Cortex of kidney (tissue), 1 donor: ENCODE measurements around the gene SERPINE1.
"Not testable (repeated sequence)": the region's sequence is repeated elsewhere in the genome, so short reads cannot be mapped to it uniquely, and the experiment has no call there.

Source experiments
- DNase-seq: peaks from one replicate; lab custom pipeline; 2025; lab: John Stamatoyannopoulos, UW

SERPINE1 gene

GRCh38 chr7:101102026-101102425, 24.9 kb upstream of the SERPINE1 start:
- no peak for DNase-seq

- not testable (repeated sequence) for DNase-seq
Measured at GRCh38 chr7:101103701-101104100, 23.2 kb upstream of the SERPINE1 start.

GRCh38 chr7:101104193-101104713, 22.7 kb upstream of the SERPINE1 start:
- DNase-seq, result no peak

GRCh38 chr7:101104799-101105198, 22.1 kb upstream of the SERPINE1 start:
- DNase-seq, result no peak

- DNase-seq, result not testable (repeated sequence)
Measured at GRCh38 chr7:101105248-101105647, 21.7 kb upstream of the SERPINE1 start.

- DNase-seq, result no peak
Measured at GRCh38 chr7:101106386-101106785, 20.5 kb upstream of the SERPINE1 start.

- no peak for DNase-seq
Measured at GRCh38 chr7:101108330-101108857, 18.5 kb upstream of the SERPINE1 start.

- no peak for DNase-seq
Measured at GRCh38 chr7:101108961-101109360, 17.9 kb upstream of the SERPINE1 start.

GRCh38 chr7:101109368-101109767, 17.5 kb upstream of the SERPINE1 start:
- no peak for DNase-seq

- DNase-seq, result no peak
Measured at GRCh38 chr7:101111261-101111660, 15.6 kb upstream of the SERPINE1 start.

GRCh38 chr7:101112233-101112632, 14.7 kb upstream of the SERPINE1 start:
- no peak for DNase-seq

GRCh38 chr7:101113140-101113539, 13.8 kb upstream of the SERPINE1 start:
- DNase-seq, result not testable (repeated sequence)

- DNase-seq, result no peak
Measured at GRCh38 chr7:101113836-101114235, 13.1 kb upstream of the SERPINE1 start.

- DNase-seq, result no peak
Measured at GRCh38 chr7:101114492-101114891, 12.4 kb upstream of the SERPINE1 start.

GRCh38 chr7:101115215-101115614, 11.7 kb upstream of the SERPINE1 start:
- DNase-seq, result no peak

GRCh38 chr7:101116898-101117297, 10.0 kb upstream of the SERPINE1 start:
- no peak for DNase-seq

- no peak for DNase-seq
Measured at GRCh38 chr7:101118856-101119255, 8.0 kb upstream of the SERPINE1 start.

- DNase-seq, result no peak
Measured at GRCh38 chr7:101119876-101120275, 7.0 kb upstream of the SERPINE1 start.

GRCh38 chr7:101120315-101120714, 6.6 kb upstream of the SERPINE1 start:
- no peak for DNase-seq

- not testable (repeated sequence) for DNase-seq
Measured at GRCh38 chr7:101121631-101121990, 5.3 kb upstream of the SERPINE1 start.

GRCh38 chr7:101121991-101122932, 4.6 kb upstream of the SERPINE1 start:
- no peak for DNase-seq

GRCh38 chr7:101122933-101123702, 3.8 kb upstream of the SERPINE1 start:
- DNase-seq, result no peak

GRCh38 chr7:101123703-101124068, 3.2 kb upstream of the SERPINE1 start:
- no peak for DNase-seq
